OCI-LY3 (cell line): ENCODE results near the gene NT5DC3.

Experiments used
- H2AFZ ChIP-seq: fragments of 200-600, 300-600 bp; shearing (Covaris generic); 2 replicates; pipeline ENCODE4 v1.6.0; 2014; ENCODE audit warnings: antibody characterized with exemption, low read depth, low read length
- H3K27ac ChIP-seq: fragments of 200-600, 300-600 bp; sonication (generic); 2 replicates; pipeline ENCODE4 v1.5.1; 2014; ENCODE audit warnings: mild to moderate bottlenecking, low read length, moderate library complexity, mixed read lengths
- H3K27me3 ChIP-seq: fragments of 200-600, 300-600 bp; sonication (generic); 2 replicates; pipeline ENCODE4 v1.6.1; 2014; ENCODE audit warnings: low read depth, low read length, mixed read lengths
- H3K36me3 ChIP-seq: fragments of 200-600, 300-600 bp; sonication (generic); replicated peaks from 2 replicates; pipeline ENCODE3; 2014; ENCODE audit warnings: low read depth, low read length, mixed read lengths
- H3K4me1 ChIP-seq: fragments of 300-600, 200-600 bp; sonication (generic); 2 replicates; pipeline ENCODE4 v1.6.1; 2014; ENCODE audit warnings: low read length, mixed read lengths
- H3K4me2 ChIP-seq: fragments of 200-600, 300-600 bp; sonication (generic); 2 replicates; pipeline ENCODE4 v1.6.1; 2014; ENCODE audit warnings: low read length, mixed read lengths
- H3K4me3 ChIP-seq: fragments of 300-600, 200-600 bp; sonication (generic); 2 replicates; pipeline ENCODE4 v1.5.1; 2014; ENCODE audit warnings: antibody characterized with exemption, mild to moderate bottlenecking, low read length, moderate library complexity
- H3K79me2 ChIP-seq: fragments of 300-600, 200-600 bp; shearing (Covaris generic); 2 replicates; pipeline ENCODE4 v1.6.1; 2014; ENCODE audit warnings: mild to moderate bottlenecking, low read length, mixed read lengths
- H3K9ac ChIP-seq: fragments of 300-600, 200-600 bp; shearing (Covaris generic); 2 replicates; pipeline ENCODE4 v1.6.0; 2014; ENCODE audit warnings: mild to moderate bottlenecking, low read length, moderate library complexity
- H3K9me3 ChIP-seq: fragments of 200-600, 300-600 bp; shearing (Covaris generic); 2 replicates; pipeline ENCODE4 v1.6.1; 2014; ENCODE audit warnings: low read length, mixed read lengths; ENCODE audit not compliant: insufficient read depth
- H4K20me1 ChIP-seq: fragments of 200-600, 300-600 bp; sonication (generic); 2 replicates; pipeline ENCODE4 v1.6.1; 2016; ENCODE audit warnings: low read length, mixed read lengths; ENCODE audit not compliant: insufficient read depth
- CTCF ChIP-seq: fragments of 200-600, 300-600 bp; sonication (generic); IDR thresholded peaks from 2 replicates; pipeline ENCODE4 v1.5.1; 2014; ENCODE audit warnings: antibody characterized with exemption, low read length, low read depth
- EZH2phosphoT487 ChIP-seq: fragments of 200-600 bp; shearing (Covaris generic); IDR thresholded peaks from 2 replicates; pipeline ENCODE4 v1.6.1; 2018; ENCODE audit warnings: antibody characterized with exemption, mixed run types, low read depth

The NT5DC3 gene

GRCh38 chr12:103772367-103773108 lies 68.5 kb downstream of the NT5DC3 start:
- Histone ChIP-seq H3K9me3 (no peaks in the 10 kb centered on the region), H3K4me2 (no peak overlapping the region), H3K36me3 (peaks cover 5% of the 10 kb centered on the region), H3K9ac (no peak overlapping the region), H3K27me3 (no peaks in the 10 kb centered on the region), H3K4me3 (no peak overlapping the region), H3K4me1 (no peaks in the 10 kb centered on the region), H4K20me1 (no peaks in the 10 kb centered on the region), H3K79me2 (no peaks in the 10 kb centered on the region), H2AFZ (no peak overlapping the region), H3K27ac (no peak overlapping the region)
- TF ChIP-seq EZH2phosphoT487 (no peak), CTCF (no peak)

DNA sequence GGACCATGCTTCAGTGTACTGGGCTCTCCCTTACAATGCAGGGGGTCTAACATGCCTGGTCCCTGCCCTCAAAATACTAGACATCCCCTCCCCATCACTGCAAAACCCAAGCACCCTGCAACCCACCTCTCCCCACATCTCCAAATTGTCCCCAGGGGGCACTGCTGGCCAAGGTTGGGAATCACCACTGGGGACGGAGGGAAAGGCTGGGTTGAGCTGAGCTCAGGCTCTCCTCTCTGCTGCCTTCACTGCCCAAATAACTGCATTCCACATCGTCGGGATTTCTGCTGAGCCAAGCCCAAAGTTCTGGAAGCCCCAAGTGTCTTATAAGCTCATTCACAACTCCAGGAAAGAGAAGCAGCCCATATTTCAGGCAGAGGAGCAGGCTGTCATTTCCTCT lies 69.6 kb downstream of the NT5DC3 start:
- Histone ChIP-seq H3K9ac (no peak overlapping the region), H3K4me2 (no peak overlapping the region), H3K4me3 (no peak overlapping the region), H4K20me1 (no peaks in the 10 kb centered on the region), H3K9me3 (no peaks in the 10 kb centered on the region), H3K79me2 (no peaks in the 10 kb centered on the region), H3K4me1 (no peaks in the 10 kb centered on the region), H3K27ac (no peak overlapping the region), H3K36me3 (no peaks in the 10 kb centered on the region), H3K27me3 (no peaks in the 10 kb centered on the region), H2AFZ (no peak overlapping the region)
- peak; percentile 41 for TF ChIP-seq CTCF
- no peak for TF ChIP-seq EZH2phosphoT487

DNA sequence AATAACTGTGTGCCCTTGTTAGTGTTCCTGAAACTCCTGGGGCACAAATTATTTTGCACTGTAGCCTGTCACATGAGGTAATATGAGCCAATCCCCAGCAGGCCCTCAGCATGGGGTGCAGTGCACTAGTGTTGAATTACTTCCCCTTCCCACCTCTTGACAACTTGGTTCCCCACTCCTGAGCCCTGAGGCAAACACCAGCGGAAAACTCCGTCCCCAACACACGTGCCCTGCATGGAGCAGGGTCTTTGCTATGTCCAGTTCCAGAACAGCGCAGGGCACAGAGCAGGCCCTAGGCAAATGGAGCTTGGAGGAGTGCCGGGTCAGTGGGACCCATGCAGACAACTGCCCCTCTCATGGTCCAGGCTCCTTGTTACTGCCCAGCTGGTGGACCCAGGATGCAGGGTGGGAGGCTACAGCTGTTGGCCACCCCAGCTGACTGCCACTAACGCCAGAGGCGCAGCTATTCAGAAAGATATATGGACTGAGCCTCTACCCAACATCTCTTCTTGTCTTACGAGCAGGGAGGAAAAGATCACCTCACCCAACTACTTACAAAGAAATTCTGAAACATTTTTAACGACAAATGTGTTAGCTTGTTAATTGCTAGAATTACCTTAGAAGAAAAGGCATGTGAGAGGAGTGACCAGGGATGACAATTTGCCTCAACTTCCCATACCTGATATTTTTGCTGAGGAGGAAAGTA lies 71.6 kb downstream of the NT5DC3 start:
- Histone ChIP-seq H3K4me3 (no peak overlapping the region), H3K4me1 (no peaks in the 10 kb centered on the region), H3K36me3 (no peaks in the 10 kb centered on the region), H4K20me1 (no peaks in the 10 kb centered on the region), H3K9me3 (no peaks in the 10 kb centered on the region), H3K79me2 (no peaks in the 10 kb centered on the region), H3K4me2 (no peak overlapping the region), H3K27me3 (no peaks in the 10 kb centered on the region), H2AFZ (no peak overlapping the region), H3K9ac (no peak overlapping the region), H3K27ac (no peak overlapping the region)
- TF ChIP-seq CTCF: no peak
- no peak for TF ChIP-seq EZH2phosphoT487

- no peak overlapping the region for H2AFZ ChIP-seq
Observed at GRCh38 chr12:103768467-103769123, 72.4 kb downstream of the NT5DC3 start.

More at GRCh38 chr12:103768467-103769123, 72.4 kb downstream of the NT5DC3 start:
- no peaks in the 10 kb centered on the region for H4K20me1 ChIP-seq
- no peaks in the 10 kb centered on the region for H3K9me3 ChIP-seq
- H3K27me3 ChIP-seq: no peaks in the 10 kb centered on the region
- no peak overlapping the region for H3K27ac ChIP-seq
- peaks cover 1% of the 10 kb centered on the region for H3K36me3 ChIP-seq
- no peak overlapping the region for H3K4me3 ChIP-seq
- no peak overlapping the region for H3K4me2 ChIP-seq
- H3K4me1 ChIP-seq: no peaks in the 10 kb centered on the region
- no peaks in the 10 kb centered on the region for H3K79me2 ChIP-seq
- TF ChIP-seq EZH2phosphoT487 (no peak), CTCF (no peak)
- no peak overlapping the region for H3K9ac ChIP-seq
